NCI-H2171 treated with DMSO at 0.1 percent for 48 hours (cell line): ENCODE data around the gene SLC25A10.

ENCODE experiments used
- DNase-seq: peaks from one replicate; lab custom pipeline; 2025; lab: John Stamatoyannopoulos, UW

Gene SLC25A10

GRCh38 chr17:81687770-81688541 lies 24.1 kb upstream of the SLC25A10 start:
- DNase-seq, result peak; percentile 98

GRCh38 chr17:81688616-81689015 lies 23.5 kb upstream of the SLC25A10 start:
- DNase-seq, result no peak

- DNase-seq, result no peak
Observed at GRCh38 chr17:81690066-81690465, 22.0 kb upstream of the SLC25A10 start.

- no peak for DNase-seq
Observed at GRCh38 chr17:81690549-81690948, 21.5 kb upstream of the SLC25A10 start.

- no peak for DNase-seq
Observed at GRCh38 chr17:81691196-81691595, 20.9 kb upstream of the SLC25A10 start.

GRCh38 chr17:81691608-81692007 lies 20.5 kb upstream of the SLC25A10 start:
- no peak for DNase-seq

GRCh38 chr17:81693509-81694210 lies 18.4 kb upstream of the SLC25A10 start:
- no peak for DNase-seq

- DNase-seq, result no peak
Observed at GRCh38 chr17:81694810-81695209, 17.3 kb upstream of the SLC25A10 start.

- DNase-seq, result no peak
Observed at GRCh38 chr17:81695211-81695610, 16.9 kb upstream of the SLC25A10 start.

GRCh38 chr17:81695801-81696200 lies 16.3 kb upstream of the SLC25A10 start:
- no peak for DNase-seq

GRCh38 chr17:81696218-81696941 lies 15.7 kb upstream of the SLC25A10 start:
- DNase-seq, result no peak

GRCh38 chr17:81697261-81698044 lies 14.6 kb upstream of the SLC25A10 start:
- DNase-seq, result no peak

- DNase-seq, result no peak
Observed at GRCh38 chr17:81700353-81701287, 11.5 kb upstream of the SLC25A10 start.

GRCh38 chr17:81701288-81702071 lies 10.6 kb upstream of the SLC25A10 start:
- DNase-seq, result no peak

- DNase-seq, result peak; percentile 91
Observed at GRCh38 chr17:81702934-81703746, 8.9 kb upstream of the SLC25A10 start, which contains the start of gene MRPL12. TSS of gene MRPL12 (plus strand) at chr17:81703367. CDS start at chr17:81703502, 135 bp downstream.

GRCh38 chr17:81703747-81704654 lies 8.1 kb upstream of the SLC25A10 start:
- DNase-seq, result no peak

GRCh38 chr17:81705518-81706231 lies 6.4 kb upstream of the SLC25A10 start:
- DNase-seq, result no peak
